Measurements from ENCODE around the gene BSG. TPM values are rescaled to one million over a fixed set of nuclear protein-coding genes. Genes with fewer than 3 reads are reported as not detected.

The BSG gene
- total RNA-seq, 1 donor from 2014 or later, result 205 TPM

GRCh38 chr19:540867-541637 lies 31.3 kb upstream of the BSG start:
- DNase-seq (ENCODE audit: low read depth in 2 of 2), result no peak

- no peak for DNase-seq (ENCODE audit: low read depth in 2 of 2)
These were observed 30.7 kb upstream of the BSG start for GRCh38 chr19:541699-542098.

GRCh38 chr19:542173-542866 lies 30.1 kb upstream of the BSG start:
- DNase-seq (ENCODE audit: low read depth in 2 of 2), result no peak

GRCh38 chr19:543910-544608 lies 28.3 kb upstream of the BSG start, which contains the start of gene GZMM:
TSS of gene GZMM (plus strand) at chr19:544053. CDS start at chr19:544072, 19 bp downstream.
- DNase-seq (ENCODE audit: low read depth in 2 of 2), result no peak

- DNase-seq (ENCODE audit: low read depth in 2 of 2), result no peak
These were observed 25.3 kb upstream of the BSG start for GRCh38 chr19:547117-547516.

- DNase-seq (ENCODE audit: low read depth in 2 of 2), result no peak
These were observed 24.3 kb upstream of the BSG start for GRCh38 chr19:547836-548720.

GRCh38 chr19:548886-549830 lies 23.2 kb upstream of the BSG start:
- DNase-seq (ENCODE audit: low read depth in 2 of 2), result no peak

- no peak for DNase-seq (ENCODE audit: low read depth in 2 of 2)
These were observed 17.6 kb upstream of the BSG start for GRCh38 chr19:554817-555216.

- no peak for DNase-seq (ENCODE audit: low read depth in 2 of 2)
These were observed 17.0 kb upstream of the BSG start for GRCh38 chr19:555474-555808.

GRCh38 chr19:556611-557382 lies 15.6 kb upstream of the BSG start:
- no peak for DNase-seq (ENCODE audit: low read depth in 2 of 2)

- no peak for DNase-seq (ENCODE audit: low read depth in 2 of 2)
These were observed 13.5 kb upstream of the BSG start for GRCh38 chr19:558770-559439.

- DNase-seq (ENCODE audit: low read depth in 2 of 2), result no peak
These were observed 12.3 kb upstream of the BSG start for GRCh38 chr19:560121-560520.

GRCh38 chr19:566403-566802 lies 6.0 kb upstream of the BSG start:
- no peak for DNase-seq (ENCODE audit: low read depth in 2 of 2)

- no peak for DNase-seq (ENCODE audit: low read depth in 2 of 2)
These were observed 5.6 kb upstream of the BSG start for GRCh38 chr19:566844-567243.

GRCh38 chr19:567296-567900 lies 5.0 kb upstream of the BSG start:
- DNase-seq (ENCODE audit: low read depth in 2 of 2), result no peak

GRCh38 chr19:570251-570686 lies 2.1 kb upstream of the BSG start:
- peak in 1 of 2 donors; percentile 30 for DNase-seq (ENCODE audit: low read depth in 2 of 2)

- peak in 1 of 2 donors; percentile 55 for DNase-seq (ENCODE audit: low read depth in 2 of 2)
These were observed 1.3 kb upstream of the BSG start for GRCh38 chr19:570937-571565.

GRCh38 chr19:571566-571974 lies 826 bp upstream of the BSG start:
- peak; percentile 21 to 63 for DNase-seq (ENCODE audit: low read depth in 2 of 2)

Measured in dermis microvascular lymphatic vessel endothelial cell (primary cell).